PC-3 (cell line): ENCODE measurements around the gene OR10G3.

ENCODE experiments used
- EZH2phosphoT487 ChIP-seq: fragments of 300-600 bp; sonication (generic); IDR thresholded peaks from 2 replicates; pipeline ENCODE4 v1.6.1; 2018; ENCODE audit warnings: mild to moderate bottlenecking, antibody characterized with exemption, low read length, borderline replicate concordance
- TF ChIP-seq, protein P1 (sequence below): fragments of 300-600 bp; sonication (generic); conservative IDR thresholded peaks from 2 replicates; pipeline ENCODE4 v1.5.1; 2017; ENCODE audit warnings: antibody characterized with exemption, low read depth, mild to moderate bottlenecking, low read length

GRCh38 chr14:21553266-21553665 lies 26.6 kb downstream of the OR10G3 start:
- TF ChIP-seq, protein P1, sequence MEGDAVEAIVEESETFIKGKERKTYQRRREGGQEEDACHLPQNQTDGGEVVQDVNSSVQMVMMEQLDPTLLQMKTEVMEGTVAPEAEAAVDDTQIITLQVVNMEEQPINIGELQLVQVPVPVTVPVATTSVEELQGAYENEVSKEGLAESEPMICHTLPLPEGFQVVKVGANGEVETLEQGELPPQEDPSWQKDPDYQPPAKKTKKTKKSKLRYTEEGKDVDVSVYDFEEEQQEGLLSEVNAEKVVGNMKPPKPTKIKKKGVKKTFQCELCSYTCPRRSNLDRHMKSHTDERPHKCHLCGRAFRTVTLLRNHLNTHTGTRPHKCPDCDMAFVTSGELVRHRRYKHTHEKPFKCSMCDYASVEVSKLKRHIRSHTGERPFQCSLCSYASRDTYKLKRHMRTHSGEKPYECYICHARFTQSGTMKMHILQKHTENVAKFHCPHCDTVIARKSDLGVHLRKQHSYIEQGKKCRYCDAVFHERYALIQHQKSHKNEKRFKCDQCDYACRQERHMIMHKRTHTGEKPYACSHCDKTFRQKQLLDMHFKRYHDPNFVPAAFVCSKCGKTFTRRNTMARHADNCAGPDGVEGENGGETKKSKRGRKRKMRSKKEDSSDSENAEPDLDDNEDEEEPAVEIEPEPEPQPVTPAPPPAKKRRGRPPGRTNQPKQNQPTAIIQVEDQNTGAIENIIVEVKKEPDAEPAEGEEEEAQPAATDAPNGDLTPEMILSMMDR = no peak
- TF ChIP-seq EZH2phosphoT487 = no peak
